ENCODE data around the gene OR2B6. TPM values are rescaled to one million over a fixed set of nuclear protein-coding genes. Genes with fewer than 3 reads are reported as not detected.

OR2B6 gene
- total and polyA plus RNA-seq, 2 of the 8 experiments (the other 6 are each of a cell fraction or from before 2014, with no cell fraction given): 0.26 TPM; not detected in 1

DNA sequence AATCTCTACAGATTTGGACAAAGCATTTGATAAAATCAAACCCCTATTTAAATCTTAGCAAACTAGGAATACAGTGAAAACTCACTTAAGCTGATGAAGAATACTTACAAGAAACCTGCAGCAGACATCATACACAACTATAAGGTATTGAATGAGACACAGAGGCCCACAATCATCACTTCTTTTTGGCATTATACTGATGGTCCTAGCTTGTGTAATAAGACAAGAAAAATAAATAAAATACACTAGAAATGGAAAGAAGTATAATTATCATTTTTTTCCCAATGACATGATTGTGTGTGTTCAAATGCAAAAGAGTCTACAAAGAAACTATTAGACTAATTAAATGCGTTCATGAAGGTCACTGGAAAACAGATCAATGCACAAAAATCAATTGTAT, 8.8 kb upstream of the OR2B6 start:
- 88% methylated on average over 1 of the region's 1 CpG; no CpG with 5 or more reads in 1 of the 2 experiments for WGBS, 2 experiments (ENCODE audit: extremely low coverage in 1 of 2, insufficient coverage in 1 of 2, insufficient read length in 1 of 2, insufficient replicate concordance in 2 of 2, low coverage in 1 of 2, low lambda C conversion rate in 2 of 2, missing lambda C conversion rate in 1 of 2)
- no peak for DNase-seq (ENCODE audit: low read depth in 1 of 2, low spot score in 2 of 2)
- no peak for TF ChIP-seq SIRT6 (IDR thresholded peaks at IDR 0.05; ENCODE audit: low read length)
- TF ChIP-seq, protein P1, sequence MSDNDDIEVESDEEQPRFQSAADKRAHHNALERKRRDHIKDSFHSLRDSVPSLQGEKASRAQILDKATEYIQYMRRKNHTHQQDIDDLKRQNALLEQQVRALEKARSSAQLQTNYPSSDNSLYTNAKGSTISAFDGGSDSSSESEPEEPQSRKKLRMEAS (IDR thresholded peaks at IDR 0.05): no peak
- TF ChIP-seq SP4 (IDR thresholded peaks at IDR 0.05; ENCODE audit: low read length): no peak
- no peak for TF ChIP-seq JUND (IDR thresholded peaks at IDR 0.05; ENCODE audit: low read length)
- TF ChIP-seq KDM1A (IDR thresholded peaks at IDR 0.05; ENCODE audit: borderline replicate concordance, low read length): no peak
- no peak for TF ChIP-seq RXRA (IDR thresholded peaks at IDR 0.05; ENCODE audit: insufficient read depth, low read depth, low read length)
- TF ChIP-seq SAP30 (IDR thresholded peaks at IDR 0.05; ENCODE audit: insufficient read depth, insufficient replicate concordance, low read length): no peak
- TF ChIP-seq HDAC6 (IDR thresholded peaks at IDR 0.05; ENCODE audit: low read depth, low read length): no peak
- TF ChIP-seq TEAD4 (IDR thresholded peaks at IDR 0.05; ENCODE audit: low read depth, low read length): no peak
- no peak for TF ChIP-seq EP300 (IDR thresholded peaks at IDR 0.05; ENCODE audit: borderline replicate concordance in 1 of 2, low read depth in 2 of 2, low read length in 2 of 2)
- TF ChIP-seq SP2 (IDR thresholded peaks at IDR 0.05; ENCODE audit: low read length): no peak
- TF ChIP-seq CBX8 (IDR thresholded peaks at IDR 0.05; ENCODE audit: borderline replicate concordance, low read depth, low read length): no peak
- TF ChIP-seq CEBPB (IDR thresholded peaks at IDR 0.05; ENCODE audit: low read depth, low read length): no peak

More for the DNA sequence above, 8.8 kb upstream of the OR2B6 start:
- Histone ChIP-seq H3K36me3 (ENCODE audit: control insufficient read depth in 2 of 4, insufficient read depth in 4 of 4, low read length in 3 of 4) (no peaks in the 10 kb centered on the region), H3K79me2 (ENCODE audit: control insufficient read depth in 1 of 2, insufficient read depth in 2 of 2, low read length in 2 of 2) (no peaks in the 10 kb centered on the region), H3K9me3 (ENCODE audit: insufficient read depth in 2 of 2, low read depth in 1 of 2, low read length in 1 of 2) (peaks cover 0 to 2% of the 10 kb centered on the region in 2 experiments; a peak in 1 of 4 replicates), H2BK20ac (ENCODE audit: low read length) (no peak overlapping the region), H2BK5ac (ENCODE audit: low read depth, low read length) (no peak overlapping the region), H4K5ac (ENCODE audit: insufficient read length, low read depth, low read length) (no peak overlapping the region), H4K8ac (ENCODE audit: extremely low read depth, insufficient read depth, low read length) (no peak overlapping the region), H3K18ac (ENCODE audit: extremely low read depth, low read length) (no peak overlapping the region), H3K56ac (replicated peaks; ENCODE audit: insufficient read length, low read depth, low read length) (no peak overlapping the region), H2AFZ (ENCODE audit: low read length) (no peak overlapping the region), H3K14ac (ENCODE audit: insufficient read length) (no peak overlapping the region), H3K4ac (replicated peaks; ENCODE audit: insufficient read length, low read depth, low read length) (no peak overlapping the region), H3K4me3 (ENCODE audit: extremely low read depth in 1 of 4, insufficient read depth in 2 of 4, low read depth in 3 of 4, low read length in 4 of 4) (no peak overlapping the region), H3K23me2 (ENCODE audit: low read depth, low read length) (no peaks in the 10 kb centered on the region), H3K4me1 (replicated peaks in 1 of 4; ENCODE audit: control insufficient read depth in 3 of 4, insufficient read depth in 4 of 4, low read length in 3 of 4) (no peaks in the 10 kb centered on the region), H3K23ac (ENCODE audit: insufficient read length) (no peak overlapping the region), H3K9ac (replicated peaks in 1 of 4; ENCODE audit: extremely low read depth in 1 of 4, low read depth in 3 of 4, low read length in 3 of 4) (no peak overlapping the region), H2AK5ac (ENCODE audit: low read depth, low read length) (no peak overlapping the region), H2BK15ac (ENCODE audit: low read length) (no peak overlapping the region), H4K91ac (replicated peaks; ENCODE audit: insufficient read length, low read length) (no peak overlapping the region), H3K27ac (ENCODE audit: low read depth, low read length) (no peak overlapping the region), H3K79me1 (ENCODE audit: low read depth, low read length) (no peaks in the 10 kb centered on the region), H2BK12ac (ENCODE audit: low read depth, low read length) (no peak overlapping the region), H3K4me2 (ENCODE audit: insufficient read depth in 1 of 2, low read depth in 2 of 2, low read length in 2 of 2) (no peak overlapping the region), H2BK120ac (replicated peaks; ENCODE audit: low read depth, low read length) (no peak overlapping the region), H4K20me1 (replicated peaks in 1 of 2; ENCODE audit: control insufficient read depth in 1 of 2, insufficient read depth in 2 of 2, low read length in 2 of 2) (no peaks in the 10 kb centered on the region), H3K27me3 (replicated peaks in 1 of 4; ENCODE audit: control insufficient read depth in 3 of 4, extremely low read depth in 1 of 4, insufficient read depth in 3 of 4, low read length in 3 of 4) (no peaks in the 10 kb centered on the region)
- ChIA-PET CTCF (ENCODE audit: partially characterized antibody) (no interaction called here), POLR2A (ENCODE audit: partially characterized antibody) (no interaction called here)
- FAIRE-seq: no peak
